ENCODE results near the gene PTH2R.
"Not testable (repeated sequence)": the region's sequence is repeated elsewhere in the genome, so short reads cannot be mapped to it uniquely, and the experiment has no call there.

The PTH2R gene

GRCh38 chr2:208396796-208397195, 9.8 kb upstream of the PTH2R start:
- not testable (repeated sequence) for DNase-seq

GRCh38 chr2:208399201-208399600, 7.4 kb upstream of the PTH2R start:
- DNase-seq: peak in 1 of 2 experiments; percentile 5

- DNase-seq: peak; percentile 11 to 53
Observed at GRCh38 chr2:208407667-208408066, 1.1 kb downstream of the PTH2R start.

- DNase-seq: no peak
Observed at GRCh38 chr2:208413931-208414330, 7.3 kb downstream of the PTH2R start.

- DNase-seq: no peak
Observed at GRCh38 chr2:208415255-208415654, 8.7 kb downstream of the PTH2R start.

- DNase-seq: no peak
Observed at GRCh38 chr2:208415897-208416296, 9.3 kb downstream of the PTH2R start.

- DNase-seq: no peak
Observed at GRCh38 chr2:208426412-208427045, 19.9 kb downstream of the PTH2R start.

GRCh38 chr2:208437755-208438154, 31.2 kb downstream of the PTH2R start:
- DNase-seq: no peak

- no peak for DNase-seq
Observed at GRCh38 chr2:208440716-208441115, 34.1 kb downstream of the PTH2R start.

GRCh38 chr2:208441951-208442350, 35.4 kb downstream of the PTH2R start:
- no peak for DNase-seq

GRCh38 chr2:208447447-208447846, 40.9 kb downstream of the PTH2R start:
- not testable (repeated sequence) for DNase-seq

- DNase-seq: no peak
Observed at GRCh38 chr2:208451061-208451460, 44.5 kb downstream of the PTH2R start.

- DNase-seq: no peak
Observed at GRCh38 chr2:208454861-208455260, 48.3 kb downstream of the PTH2R start.

GRCh38 chr2:208463721-208464120, 57.1 kb downstream of the PTH2R start:
- DNase-seq: no peak

- DNase-seq: no peak
Observed at GRCh38 chr2:208464205-208464604, 57.6 kb downstream of the PTH2R start.

GRCh38 chr2:208466151-208466919, 59.7 kb downstream of the PTH2R start:
- peak; percentile 26 to 55 for DNase-seq

GRCh38 chr2:208466920-208467298, 60.3 kb downstream of the PTH2R start:
- DNase-seq: no peak

- DNase-seq: no peak
Observed at GRCh38 chr2:208467564-208467963, 61.0 kb downstream of the PTH2R start.

GRCh38 chr2:208477741-208478140, 71.1 kb downstream of the PTH2R start:
- no peak for DNase-seq

- no peak for DNase-seq
Observed at GRCh38 chr2:208479342-208479741, 72.8 kb downstream of the PTH2R start.

GRCh38 chr2:208481945-208482344, 75.4 kb downstream of the PTH2R start:
- not testable (repeated sequence) for DNase-seq

- DNase-seq: not testable (repeated sequence)
Observed at GRCh38 chr2:208482453-208483015, 75.9 kb downstream of the PTH2R start.

GRCh38 chr2:208485390-208485789, 78.8 kb downstream of the PTH2R start:
- peak in 1 of 2 experiments; percentile 31 for DNase-seq

Measured in NCI-H526 (cell line).